ENCODE results near the gene MCF2L.
"Not testable (repeated sequence)": the region's sequence is repeated elsewhere in the genome, so short reads cannot be mapped to it uniquely, and the experiment has no call there.

Gene MCF2L

GRCh38 chr13:113096745-113097305, 127.8 kb downstream of the MCF2L start:
- no peak overlapping the region for H3K4me3 Mint-ChIP-seq
- H3K27me3 Mint-ChIP-seq: no peaks in the 10 kb centered on the region
- no peak overlapping the region for H3K27ac Mint-ChIP-seq
- H3K4me1 Mint-ChIP-seq (ENCODE audit: low read depth): no peaks in the 10 kb centered on the region
- H3K36me3 Mint-ChIP-seq: no peaks in the 10 kb centered on the region
- H3K9me3 Mint-ChIP-seq (ENCODE audit: low read depth): no peaks in the 10 kb centered on the region

GRCh38 chr13:113097651-113098050, 128.6 kb downstream of the MCF2L start:
- Mint-ChIP-seq H3K36me3 (no peaks in the 10 kb centered on the region), H3K27me3 (no peaks in the 10 kb centered on the region), H3K27ac (no peak overlapping the region), H3K4me1 (ENCODE audit: low read depth) (no peaks in the 10 kb centered on the region), H3K4me3 (no peak overlapping the region), H3K9me3 (ENCODE audit: low read depth) (no peaks in the 10 kb centered on the region)

GRCh38 chr13:113098162-113098732, 129.2 kb downstream of the MCF2L start:
- H3K36me3 Mint-ChIP-seq: no peaks in the 10 kb centered on the region
- no peak overlapping the region for H3K27ac Mint-ChIP-seq
- H3K4me3 Mint-ChIP-seq: no peak overlapping the region
- no peaks in the 10 kb centered on the region for H3K27me3 Mint-ChIP-seq
- no peaks in the 10 kb centered on the region for H3K9me3 Mint-ChIP-seq (ENCODE audit: low read depth)
- H3K4me1 Mint-ChIP-seq (ENCODE audit: low read depth): no peaks in the 10 kb centered on the region

GRCh38 chr13:113099142-113099541, 130.1 kb downstream of the MCF2L start:
- no peaks in the 10 kb centered on the region for H3K36me3 Mint-ChIP-seq
- H3K27ac Mint-ChIP-seq: no peak overlapping the region
- H3K9me3 Mint-ChIP-seq (ENCODE audit: low read depth): no peaks in the 10 kb centered on the region
- no peaks in the 10 kb centered on the region for H3K4me1 Mint-ChIP-seq (ENCODE audit: low read depth)
- no peak overlapping the region for H3K4me3 Mint-ChIP-seq
- no peaks in the 10 kb centered on the region for H3K27me3 Mint-ChIP-seq

- not testable (repeated sequence) for H3K36me3 Mint-ChIP-seq; H3K4me3 Mint-ChIP-seq; H3K4me1 Mint-ChIP-seq (ENCODE audit: low read depth); H3K27me3 Mint-ChIP-seq; H3K27ac Mint-ChIP-seq; H3K9me3 Mint-ChIP-seq (ENCODE audit: low read depth)
These were observed 133.3 kb downstream of the MCF2L start for GRCh38 chr13:113102302-113102701.

GRCh38 chr13:113102727-113103126, 133.7 kb downstream of the MCF2L start:
- Mint-ChIP-seq H3K27me3 (no peaks in the 10 kb centered on the region), H3K36me3 (no peaks in the 10 kb centered on the region), H3K4me3 (no peak overlapping the region), H3K4me1 (ENCODE audit: low read depth) (no peaks in the 10 kb centered on the region), H3K9me3 (ENCODE audit: low read depth) (no peaks in the 10 kb centered on the region), H3K27ac (no peak overlapping the region)

GRCh38 chr13:113103646-113104045, 134.6 kb downstream of the MCF2L start:
- no peaks in the 10 kb centered on the region for H3K27me3 Mint-ChIP-seq
- H3K36me3 Mint-ChIP-seq: no peaks in the 10 kb centered on the region
- no peak overlapping the region for H3K27ac Mint-ChIP-seq
- H3K9me3 Mint-ChIP-seq (ENCODE audit: low read depth): no peaks in the 10 kb centered on the region
- no peaks in the 10 kb centered on the region for H3K4me1 Mint-ChIP-seq (ENCODE audit: low read depth)
- H3K4me3 Mint-ChIP-seq: no peak overlapping the region

- Mint-ChIP-seq H3K9me3 (ENCODE audit: low read depth) (no peaks in the 10 kb centered on the region), H3K36me3 (no peaks in the 10 kb centered on the region), H3K4me1 (ENCODE audit: low read depth) (no peaks in the 10 kb centered on the region), H3K27ac (no peak within 1 kb of the TSS), H3K27me3 (no peaks in the 10 kb centered on the region), H3K4me3 (no peak within 1 kb of the TSS)
These were observed 136.3 kb downstream of the MCF2L start, which contains the start of gene F7 for GRCh38 chr13:113105032-113105920. Gene F7 (plus strand): TSS chr13:113105791. CDS start chr13:113105842, 51 bp downstream.

- H3K9me3 Mint-ChIP-seq (ENCODE audit: low read depth): no peaks in the 10 kb centered on the region
- H3K36me3 Mint-ChIP-seq: no peaks in the 10 kb centered on the region
- H3K27me3 Mint-ChIP-seq: no peaks in the 10 kb centered on the region
- H3K4me1 Mint-ChIP-seq (ENCODE audit: low read depth): peaks cover 2% of the 10 kb centered on the region
- no peak overlapping the region for H3K4me3 Mint-ChIP-seq
- no peak overlapping the region for H3K27ac Mint-ChIP-seq
These were observed 137.0 kb downstream of the MCF2L start for GRCh38 chr13:113105921-113106452.

GRCh38 chr13:113106711-113107351, 137.8 kb downstream of the MCF2L start:
- no peaks in the 10 kb centered on the region for H3K27me3 Mint-ChIP-seq
- H3K4me1 Mint-ChIP-seq (ENCODE audit: low read depth): peaks cover 3% of the 10 kb centered on the region
- H3K9me3 Mint-ChIP-seq (ENCODE audit: low read depth): no peaks in the 10 kb centered on the region

GRCh38 chr13:113108521-113108920, 139.5 kb downstream of the MCF2L start:
- H3K27me3 Mint-ChIP-seq; H3K4me1 Mint-ChIP-seq (ENCODE audit: low read depth); H3K36me3 Mint-ChIP-seq; H3K4me3 Mint-ChIP-seq; H3K9me3 Mint-ChIP-seq (ENCODE audit: low read depth); H3K27ac Mint-ChIP-seq: not testable (repeated sequence)

More at GRCh38 chr13:113106711-113107351, 137.8 kb downstream of the MCF2L start:
- Mint-ChIP-seq H3K4me3 (no peak overlapping the region), H3K27ac (no peak overlapping the region), H3K36me3 (no peaks in the 10 kb centered on the region)

GRCh38 chr13:113109151-113110047, 140.4 kb downstream of the MCF2L start:
- H3K27me3 Mint-ChIP-seq: no peaks in the 10 kb centered on the region
- H3K4me1 Mint-ChIP-seq (ENCODE audit: low read depth): peaks cover 3% of the 10 kb centered on the region
- peak overlapping the region; percentile 35 for H3K4me3 Mint-ChIP-seq
- peak overlapping the region; percentile 34 for H3K27ac Mint-ChIP-seq
- no peaks in the 10 kb centered on the region for H3K9me3 Mint-ChIP-seq (ENCODE audit: low read depth)
- H3K36me3 Mint-ChIP-seq: no peaks in the 10 kb centered on the region

- H3K4me1 Mint-ChIP-seq (ENCODE audit: low read depth): peaks cover 3% of the 10 kb centered on the region
- H3K36me3 Mint-ChIP-seq: no peaks in the 10 kb centered on the region
- no peak overlapping the region for H3K27ac Mint-ChIP-seq
- no peaks in the 10 kb centered on the region for H3K27me3 Mint-ChIP-seq
- peak overlapping the region; percentile 13 for H3K4me3 Mint-ChIP-seq
- H3K9me3 Mint-ChIP-seq (ENCODE audit: low read depth): no peaks in the 10 kb centered on the region
These were observed 141.2 kb downstream of the MCF2L start for GRCh38 chr13:113110048-113110851.
